IMR-90 (cell line): ENCODE measurements around the gene SH3BP2. TPM values are rescaled to one million over a fixed set of nuclear protein-coding genes. Genes with fewer than 3 reads are reported as not detected.
A peak's percentile ranks its signal among the peaks of the same experiment; 100 is the strongest.

Experiments used
- ATAC-seq: fragments of 200-7000 bp; cut with Tn5 transposase; 2 replicates; pipeline ENCODE4 v1.9.1; 2020; ENCODE audit warnings: low read depth, mild to moderate bottlenecking, moderate library complexity
- BruUV-seq: library from RNA; stranded (reverse); fragments of 400-500 nt; replicated peaks from 2 replicates; lab custom pipeline; 2021; lab: Mats Ljungman, UMichigan
- CTCF ChIA-PET: fragments of 300-600 bp; formaldehyde crosslinking; extraction: SDS; loops from one replicate; lab custom pipeline; 2021; ENCODE audit warnings: antibody characterized with exemption; lab: Yijun Ruan, JAX
- POLR2A ChIA-PET: fragments of 300-600 bp; sonication (Branson Sonifier 250); formaldehyde crosslinking; loops from one replicate; lab custom pipeline; 2022; ENCODE audit warnings: antibody characterized with exemption; ENCODE audit not compliant: unreplicated experiment; lab: Charles Lee
- DNase-seq: peaks from one replicate; pipeline ENCODE4 v3.0.0; 2013
- H2AFZ ChIP-seq: replicated peaks from 2 replicates; pipeline ENCODE3; 2013; ENCODE audit warnings: low read length, mild to moderate bottlenecking; ENCODE audit not compliant: poor library complexity
- H2AK5ac ChIP-seq: 2 replicates; pipeline ENCODE4 v1.6.1; 2013; ENCODE audit warnings: low read depth, low read length, inconsistent platforms
- H2AK9ac ChIP-seq: replicated peaks from 2 replicates; pipeline ENCODE3; 2013; ENCODE audit warnings: mild to moderate bottlenecking, low read depth, low read length, moderate library complexity; ENCODE audit not compliant: poor library complexity
- H2BK120ac ChIP-seq: 2 replicates; pipeline ENCODE4 v1.6.1; 2013; ENCODE audit warnings: low read depth, low read length, inconsistent platforms
- H2BK15ac ChIP-seq: 3 replicates; pipeline ENCODE4 v1.6.1; 2013; ENCODE audit warnings: low read depth, low read length, inconsistent platforms
- H2BK20ac ChIP-seq: 2 replicates; pipeline ENCODE4 v1.6.1; 2013; ENCODE audit warnings: low read depth, mild to moderate bottlenecking, inconsistent platforms, low read length, moderate library complexity
- H2BK5ac ChIP-seq: 2 replicates; pipeline ENCODE4 v1.6.1; 2013; ENCODE audit warnings: mild to moderate bottlenecking, low read depth, low read length, inconsistent platforms; ENCODE audit not compliant: poor library complexity, severe bottlenecking
- H3K14ac ChIP-seq: replicated peaks from 2 replicates; pipeline ENCODE4 v1.6.1; 2013; ENCODE audit warnings: low read depth, low read length, inconsistent platforms
- H3K18ac ChIP-seq: 2 replicates; pipeline ENCODE4 v1.6.1; 2013; ENCODE audit warnings: low read depth, low read length, control low read depth
- H3K23ac ChIP-seq: 2 replicates; pipeline ENCODE4 v1.6.1; 2013; ENCODE audit warnings: low read depth, low read length, inconsistent platforms
- H3K27ac ChIP-seq: 2 replicates; pipeline ENCODE4 v1.5.1; 2013; ENCODE audit warnings: mild to moderate bottlenecking, control low read depth, low read length; ENCODE audit not compliant: insufficient read depth
- H3K27me3 ChIP-seq: 2 replicates; pipeline ENCODE4 v1.6.1; 2013; ENCODE audit warnings: low read length; ENCODE audit not compliant: control insufficient read depth, insufficient read depth
- H3K36me3 ChIP-seq: 2 replicates; pipeline ENCODE4 v1.6.1; 2013; ENCODE audit warnings: low read length, mixed read lengths; ENCODE audit not compliant: control insufficient read depth, insufficient read depth
- H3K4ac ChIP-seq: 2 replicates; pipeline ENCODE4 v1.6.1; 2013; ENCODE audit warnings: low read depth, low read length, inconsistent platforms
- H3K4me1 ChIP-seq: 2 replicates; pipeline ENCODE4 v1.6.1; 2013; ENCODE audit warnings: low read length, mixed read lengths; ENCODE audit not compliant: control insufficient read depth, insufficient read depth
- H3K4me2 ChIP-seq: 2 replicates; pipeline ENCODE4 v1.6.1; 2013; ENCODE audit warnings: low read depth, mild to moderate bottlenecking, control low read depth, low read length, moderate library complexity
- H3K4me3 ChIP-seq: 2 replicates; pipeline ENCODE4 v1.5.1; 2013; ENCODE audit warnings: low read depth, mild to moderate bottlenecking, control low read depth, low read length, moderate library complexity; ENCODE audit not compliant: insufficient read depth
- H3K56ac ChIP-seq: 2 replicates; pipeline ENCODE4 v1.6.1; 2013; ENCODE audit warnings: low read length, inconsistent platforms; ENCODE audit not compliant: insufficient read depth; ENCODE audit errors: extremely low read depth
- H3K79me1 ChIP-seq, 2 experiments: 2 replicates each; pipeline ENCODE4 v1.6.1; 2013; ENCODE audit warnings: low read length in 2 of 2, inconsistent platforms in 1 of 2, low read depth in 1 of 2
- H3K9ac ChIP-seq: 2 replicates; pipeline ENCODE4 v1.6.1; 2013; ENCODE audit warnings: low read depth, low read length, control low read depth
- H3K9me1 ChIP-seq: 2 replicates; pipeline ENCODE4 v1.6.1; 2013; ENCODE audit warnings: low read length, inconsistent platforms; ENCODE audit not compliant: insufficient read depth
- H3K9me3 ChIP-seq: 2 replicates; pipeline ENCODE4 v1.6.1; 2013; ENCODE audit warnings: low read length; ENCODE audit not compliant: control insufficient read depth, insufficient read depth
- H4K20me1 ChIP-seq: 2 replicates; pipeline ENCODE4 v1.6.1; 2013; ENCODE audit warnings: low read length, inconsistent platforms; ENCODE audit not compliant: insufficient read depth
- H4K5ac ChIP-seq: 2 replicates; pipeline ENCODE4 v1.6.1; 2013; ENCODE audit warnings: mild to moderate bottlenecking, low read depth, low read length, control low read depth
- H4K8ac ChIP-seq, 2 experiments: 2 replicates each; pipeline ENCODE4 v1.6.1; 2013; ENCODE audit warnings: low read depth in 2 of 2, low read length in 2 of 2, control low read depth in 1 of 2, inconsistent platforms in 1 of 2
- H4K91ac ChIP-seq: 2 replicates; pipeline ENCODE4 v1.6.1; 2013; ENCODE audit warnings: low read depth, low read length, inconsistent platforms; ENCODE audit not compliant: insufficient read depth
- CTCF ChIP-seq: conservative IDR thresholded peaks from 2 replicates; pipeline ENCODE4 v1.5.1; 2012; ENCODE audit warnings: mild to moderate bottlenecking, low read depth, low read length, improper control_type of control experiment
- ELK1 ChIP-seq: fragments of 150-350 bp; IDR thresholded peaks from 2 replicates; pipeline ENCODE4 v1.6.1; 2016; ENCODE audit warnings: low read depth, mild to moderate bottlenecking, low read length, moderate library complexity, borderline replicate concordance
- MAZ ChIP-seq: IDR thresholded peaks from 2 replicates; pipeline ENCODE4 v1.6.1; 2012; ENCODE audit warnings: low read depth, mild to moderate bottlenecking, low read length, improper control_type of control experiment, moderate library complexity, borderline replicate concordance
- MXI1 ChIP-seq: IDR thresholded peaks from 2 replicates; pipeline ENCODE4 v1.6.1; 2012; ENCODE audit warnings: low read depth, mild to moderate bottlenecking, low read length, moderate library complexity, borderline replicate concordance
- POLR2A ChIP-seq: IDR thresholded peaks from 2 replicates; pipeline ENCODE4 v1.6.1; 2012; ENCODE audit warnings: mild to moderate bottlenecking, low read depth, low read length
- RAD21 ChIP-seq: IDR thresholded peaks from 2 replicates; pipeline ENCODE4 v1.6.1; 2012; ENCODE audit warnings: low read length, improper control_type of control experiment
- WGBS, 2 experiments: methylation state at CpG; one replicate each; pipeline versions ENCODE4 v1.1.5 to v1.1.7; 2013; ENCODE audit warnings: missing lambda C conversion rate in 2 of 2; ENCODE audit not compliant: insufficient read length in 1 of 2; ENCODE audit errors: extremely low coverage in 2 of 2; 5-methylcytosine and 5-hydroxymethylcytosine counted together
- dilution Hi-C: fragments of 300-500 bp; cut with HindIII; formaldehyde crosslinking; loops from one replicate; pipeline ENCODE4 v1.14.3; 2018; ENCODE audit warnings: low sequenced_read_pairs; ENCODE audit not compliant: unreplicated experiment
- in situ Hi-C: fragments of 300-500 bp; cut with MboI; formaldehyde crosslinking; loops from 3 replicates; pipeline ENCODE4 v1.14.3; 2019; ENCODE audit warnings: low sequenced_read_pairs, inconsistent platforms, mixed read lengths
- intact Hi-C: fragments of 100-400 bp; cut with micrococcal nuclease; formaldehyde crosslinking; loops from 2 replicates; pipeline ENCODE4 v1.10.0; 2022
- polyA plus RNA-seq, 3 experiments: library from polyadenylated mRNA; depleted of rRNA; stranded (reverse); fragments of >200 nt; gene quantifications; 2 replicates each; pipeline ENCODE4 v1.2.3, GENCODE V29; 2012; ENCODE audit warnings: low replicate concordance in 1 of 3
- total RNA-seq: library from RNA; depleted of rRNA; stranded (reverse); fragments of >200 nt; gene quantifications from 2 replicates; pipeline ENCODE4 v1.2.3, GENCODE V29; 2012

Gene SH3BP2
- total and polyA plus RNA-seq, 2 of the 4 experiments (the other 2 are of a cell fraction): 9.0 to 37.2 TPM

DNA sequence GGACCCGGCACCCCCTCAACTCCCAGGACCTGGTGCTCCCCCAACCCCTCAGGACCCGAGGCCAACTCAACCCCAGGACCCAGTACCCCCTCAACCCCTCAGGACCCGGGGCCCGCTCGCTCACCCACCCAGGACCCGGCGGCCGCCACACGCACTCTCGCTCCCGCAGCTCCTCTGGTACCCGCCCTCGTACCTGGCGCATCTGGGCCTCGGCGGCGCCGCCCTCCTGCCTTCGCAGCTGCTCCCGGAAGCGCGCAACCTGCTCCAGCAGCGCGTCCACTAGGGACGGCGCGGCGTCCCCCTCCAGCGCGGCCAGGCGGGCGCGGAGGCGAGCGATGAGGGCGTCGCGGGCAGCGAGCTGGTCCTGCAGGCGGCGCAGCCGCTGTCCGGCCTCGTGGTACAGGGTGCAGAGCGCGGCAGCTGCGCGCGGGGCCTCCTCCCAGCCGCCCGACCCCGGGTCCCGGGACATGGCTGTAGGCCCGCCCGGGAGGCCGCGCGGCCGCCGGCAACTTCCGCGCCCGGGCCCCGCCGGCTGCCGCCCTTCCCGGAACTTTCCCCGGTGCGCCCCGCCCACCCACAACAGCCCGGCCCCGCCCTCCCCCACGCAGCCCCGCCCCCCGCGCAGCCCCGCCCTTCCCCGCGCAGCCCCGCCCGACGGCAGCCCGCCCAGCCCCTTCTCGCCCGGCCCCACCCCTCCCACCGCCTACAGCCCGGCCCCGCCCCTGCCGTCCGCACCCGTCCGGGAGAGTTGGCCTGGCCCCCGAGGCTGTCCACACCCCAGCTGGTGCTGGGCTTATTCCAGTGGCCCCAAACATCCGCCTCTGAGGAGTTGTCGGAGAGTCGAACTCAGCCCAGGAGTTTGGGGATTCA, 36.8 kb upstream of the SH3BP2 start, which contains the start of gene TNIP2:
TNIP2 (minus strand) TSS at position 516 of the 870 bp plus-strand sequence; CDS start at position 469, 47 bp downstream.
- dilution Hi-C loops: no loop called here
- POLR2A ChIA-PET: interaction anchor here (0.6 kb wide), 1 partner anchor 1826 kb away, joined by 4 read pairs; no protein-coding TSS in a partner anchor
- peaks cover 28 to 44% of the 10 kb centered on the region in 2 experiments for H3K79me1 ChIP-seq
- intact Hi-C loops: no loop called here
- peak within 1 kb of the TSS; percentile 94 for H2AFZ ChIP-seq
- peak within 1 kb of the TSS; percentile 75 for H2AK5ac ChIP-seq
- peak within 1 kb of the TSS; percentile 100 for H3K4me2 ChIP-seq
- peak within 1 kb of the TSS; percentile 66 for H2BK5ac ChIP-seq
- peak within 1 kb of the TSS; percentile 60; the same call in 1 of the 2 replicates for H3K18ac ChIP-seq
- peaks cover 8% of the 10 kb centered on the region for H3K4me1 ChIP-seq
- WGBS, 2 experiments: 0% methylated on average over 17 of the region's 96 CpGs; no CpG with 5 or more reads in 1 of the 2 experiments
- H2BK15ac ChIP-seq: no peak within 1 kb of the TSS
- peak within 1 kb of the TSS; percentile 68 for H4K5ac ChIP-seq
- peak within 1 kb of the TSS; percentile 77 to 93; a peak in 3 of 4 replicates for H4K8ac ChIP-seq
- peak within 1 kb of the TSS; percentile 79 for H3K27ac ChIP-seq
- H2BK120ac ChIP-seq: peak within 1 kb of the TSS; percentile 47; the same call in 1 of the 2 replicates
- H3K4ac ChIP-seq: peak within 1 kb of the TSS; percentile 84
- no peak within 1 kb of the TSS for H2BK20ac ChIP-seq
- H4K91ac ChIP-seq: peak within 1 kb of the TSS; percentile 79
- in situ Hi-C loops: loop anchor here (25.0 kb wide), 1 partner anchor 281 kb away; no protein-coding TSS in a partner anchor
- peak within 1 kb of the TSS; percentile 91 for H3K9ac ChIP-seq
- peak within 1 kb of the TSS; percentile 98 for H2AK9ac ChIP-seq
- no peak for TF ChIP-seq ELK1
- peak; percentile 85 for TF ChIP-seq MXI1
- peak; percentile 46 for TF ChIP-seq CTCF
- TF ChIP-seq RAD21: peak; percentile 15; the same call in 1 of the 2 replicates
- TF ChIP-seq MAZ: peak; percentile 24; the same call in 1 of the 2 replicates
- TF ChIP-seq POLR2A: peak; percentile 34; the same call in 1 of the 2 replicates
- no TSS peak for BruUV-seq
- ATAC-seq: peak; percentile 92
- H3K23ac ChIP-seq: peak within 1 kb of the TSS; percentile 67
- no peaks in the 10 kb centered on the region for H3K27me3 ChIP-seq
- H4K20me1 ChIP-seq: peaks cover 18% of the 10 kb centered on the region
- peak; percentile 73 for DNase-seq
- peak within 1 kb of the TSS; percentile 72 for H3K14ac ChIP-seq
- H3K9me1 ChIP-seq: peaks cover 23% of the 10 kb centered on the region
- H3K4me3 ChIP-seq: peak within 1 kb of the TSS; percentile 99
- CTCF ChIA-PET: no interaction called here
- H3K56ac ChIP-seq: peak within 1 kb of the TSS; percentile 24; the same call in 1 of the 2 replicates
- no peaks in the 10 kb centered on the region for H3K9me3 ChIP-seq
- peaks cover 2% of the 10 kb centered on the region; the same call in 1 of the 2 replicates for H3K36me3 ChIP-seq
